Fibroblast of lung (primary cell): ENCODE data around the gene BLTP2.

ENCODE experiments used
- CTCF ChIP-seq, 2 donors: IDR thresholded peaks in 1 of 2; conservative IDR thresholded peaks in 1 of 2; 1 replicate in 1 of 2; 2 replicates in 1 of 2; pipeline ENCODE4 v1.5.1; 2011 to 2012; ENCODE audit warnings: low read length in 2 of 2, control low read depth in 1 of 2, inconsistent platforms in 1 of 2, low read depth in 1 of 2, mild to moderate bottlenecking in 1 of 2
- EZH2 ChIP-seq: IDR thresholded peaks from 2 replicates; pipeline ENCODE4 v1.5.1; 2012; ENCODE audit warnings: low read length, control low read depth, mild to moderate bottlenecking; ENCODE audit errors: missing control alignments

GRCh38 chr17:28682655-28683054, 37.7 kb upstream of the BLTP2 start:
- TF ChIP-seq CTCF (conservative IDR thresholded peaks at IDR 0.05 in 1 of 2, IDR thresholded peaks at IDR 0.05 in 1 of 2; ENCODE audit: low read depth in 1 of 2, low read length in 2 of 2) (no peak), EZH2 (no peak)
